Stomach smooth muscle (tissue), 2 donors: ENCODE results near the gene MRPS5.

Experiments used
- H3K27ac ChIP-seq: one replicate; pipeline ENCODE4 v1.7.0; 2013; ENCODE audit warnings: mild to moderate bottlenecking, low read length, inconsistent platforms
- H3K27me3 ChIP-seq, 2 donors: one replicate each; pipeline ENCODE4 v1.7.0; 2013; ENCODE audit warnings: low read length in 2 of 2; ENCODE audit not compliant: insufficient read depth in 2 of 2, control insufficient read depth in 1 of 2
- H3K36me3 ChIP-seq, 2 donors: one replicate each; pipeline ENCODE4 v1.7.0; 2013; ENCODE audit warnings: low read length in 2 of 2; ENCODE audit not compliant: control insufficient read depth in 2 of 2, insufficient read depth in 2 of 2
- H3K4me1 ChIP-seq: one replicate; pipeline ENCODE4 v1.7.0; 2013; ENCODE audit warnings: low read length; ENCODE audit not compliant: control insufficient read depth, insufficient read depth
- H3K4me3 ChIP-seq, 2 donors: one replicate each; pipeline ENCODE4 v1.7.0; 2013; ENCODE audit warnings: low read length in 2 of 2
- H3K9ac ChIP-seq, 2 donors: one replicate each; pipeline ENCODE4 v1.7.0; 2013; ENCODE audit warnings: low read length in 2 of 2, mild to moderate bottlenecking in 1 of 2
- H3K9me3 ChIP-seq, 2 donors: one replicate each; pipeline ENCODE4 v1.7.0; 2013; ENCODE audit warnings: low read length in 2 of 2; ENCODE audit not compliant: control insufficient read depth in 2 of 2
- donor health status: healthy.
- donor health status: Pancreatic carcinoma.

The MRPS5 gene

GRCh38 chr2:95091885-95092555 lies 29.6 kb downstream of the MRPS5 start:
- Histone ChIP-seq H3K4me3 (no peak overlapping the region), H3K36me3 (peaks cover 31 to 41% of the 10 kb centered on the region in 2 donors), H3K9ac (no peak overlapping the region), H3K27me3 (no peaks in the 10 kb centered on the region), H3K27ac (no peak overlapping the region), H3K4me1 (no peaks in the 10 kb centered on the region), H3K9me3 (no peaks in the 10 kb centered on the region)

GRCh38 chr2:95087379-95087778 lies 34.2 kb downstream of the MRPS5 start:
- H3K9ac ChIP-seq: no peak overlapping the region
- no peaks in the 10 kb centered on the region for H3K4me1 ChIP-seq
- no peaks in the 10 kb centered on the region for H3K9me3 ChIP-seq
- no peak overlapping the region for H3K27ac ChIP-seq
- H3K36me3 ChIP-seq: peaks cover 29 to 53% of the 10 kb centered on the region in 2 donors
- H3K4me3 ChIP-seq: no peak overlapping the region
- no peaks in the 10 kb centered on the region for H3K27me3 ChIP-seq

- Histone ChIP-seq H3K9ac (no peak overlapping the region), H3K36me3 (peaks cover 18 to 42% of the 10 kb centered on the region in 2 donors), H3K27ac (no peak overlapping the region), H3K9me3 (no peaks in the 10 kb centered on the region), H3K27me3 (no peaks in the 10 kb centered on the region), H3K4me1 (no peaks in the 10 kb centered on the region), H3K4me3 (no peak overlapping the region)
Measured at GRCh38 chr2:95086017-95086416, 35.6 kb downstream of the MRPS5 start.

GRCh38 chr2:95082477-95082876 lies 39.1 kb downstream of the MRPS5 start:
- H3K4me1 ChIP-seq: peaks cover under 1% of the 10 kb centered on the region

GRCh38 chr2:95079199-95079683 lies 42.4 kb downstream of the MRPS5 start:
- H3K27ac ChIP-seq: no peak overlapping the region
- peaks cover 10% of the 10 kb centered on the region for H3K4me1 ChIP-seq
- H3K9ac ChIP-seq: no peak overlapping the region
- peaks cover 9 to 24% of the 10 kb centered on the region in 2 donors for H3K27me3 ChIP-seq
- H3K4me3 ChIP-seq: no peak overlapping the region
- H3K9me3 ChIP-seq: no peaks in the 10 kb centered on the region
- no peaks in the 10 kb centered on the region for H3K36me3 ChIP-seq

More at GRCh38 chr2:95082477-95082876, 39.1 kb downstream of the MRPS5 start:
- Histone ChIP-seq H3K27me3 (peaks cover under 1 to 2% of the 10 kb centered on the region in 2 donors), H3K9ac (no peak overlapping the region), H3K9me3 (no peaks in the 10 kb centered on the region), H3K4me3 (no peak overlapping the region), H3K36me3 (peaks cover 8 to 23% of the 10 kb centered on the region in 2 donors), H3K27ac (no peak overlapping the region)

- Histone ChIP-seq H3K9me3 (no peaks in the 10 kb centered on the region), H3K27ac (no peak overlapping the region), H3K36me3 (no peaks in the 10 kb centered on the region), H3K9ac (no peak overlapping the region), H3K4me3 (no peak overlapping the region), H3K4me1 (peaks cover 10% of the 10 kb centered on the region), H3K27me3 (peaks cover 12 to 28% of the 10 kb centered on the region in 2 donors)
Measured at GRCh38 chr2:95077861-95078603, 43.6 kb downstream of the MRPS5 start.

GRCh38 chr2:95077530-95077825 lies 44.1 kb downstream of the MRPS5 start:
- Histone ChIP-seq H3K36me3 (no peaks in the 10 kb centered on the region), H3K27me3 (peaks cover 12 to 28% of the 10 kb centered on the region in 2 donors), H3K4me3 (no peak overlapping the region), H3K9ac (no peak overlapping the region), H3K4me1 (peaks cover 10% of the 10 kb centered on the region), H3K27ac (no peak overlapping the region), H3K9me3 (no peaks in the 10 kb centered on the region)

- peaks cover 12 to 28% of the 10 kb centered on the region in 2 donors for H3K27me3 ChIP-seq
- no peaks in the 10 kb centered on the region for H3K9me3 ChIP-seq
- no peak overlapping the region for H3K9ac ChIP-seq
- no peaks in the 10 kb centered on the region for H3K36me3 ChIP-seq
- H3K4me1 ChIP-seq: peaks cover 10% of the 10 kb centered on the region
- no peak overlapping the region for H3K27ac ChIP-seq
- H3K4me3 ChIP-seq: peak overlapping the region; percentile 67 to 74
Measured at GRCh38 chr2:95076705-95077529, 44.7 kb downstream of the MRPS5 start.

- H3K4me1 ChIP-seq: peaks cover 10% of the 10 kb centered on the region
- no peak overlapping the region for H3K4me3 ChIP-seq
- H3K27me3 ChIP-seq: peaks cover 14 to 28% of the 10 kb centered on the region in 2 donors
- no peaks in the 10 kb centered on the region for H3K36me3 ChIP-seq
- H3K27ac ChIP-seq: no peak overlapping the region
- no peaks in the 10 kb centered on the region for H3K9me3 ChIP-seq
- no peak overlapping the region for H3K9ac ChIP-seq
Measured at GRCh38 chr2:95075440-95076132, 46.0 kb downstream of the MRPS5 start.
